ENCODE measurements around the gene ZNF367. TPM values are rescaled to one million over a fixed set of nuclear protein-coding genes. Genes with fewer than 3 reads are reported as not detected.

ZNF367 gene
- total and polyA plus RNA-seq, 2 experiments from 2014 or later = 2.5 to 12.3 TPM

GRCh38 chr9:96383165-96383942, 34.8 kb downstream of the ZNF367 start, which contains the start of gene SLC35D2:
SLC35D2 (minus strand) TSS chr9:96383711; CDS start chr9:96383634, 77 bp downstream.
- Mint-ChIP-seq H3K27ac (no peak within 1 kb of the TSS; the same call in 1 of the 2 replicates), H3K9me3 (no peaks in the 10 kb centered on the region), H3K4me3 (peak within 1 kb of the TSS; percentile 86), H3K36me3 (ENCODE audit: low read depth) (peaks cover 13% of the 10 kb centered on the region; the same call in 2 of the 3 replicates), H3K4me1 (peaks cover 18% of the 10 kb centered on the region; the same call in 2 of the 3 replicates), H3K27me3 (ENCODE audit: insufficient read depth, low read depth, poor library complexity) (peaks cover 8% of the 10 kb centered on the region)
- ATAC-seq (peak; percentile 94), DNase-seq (ENCODE audit: low spot score) (peak; percentile 88)
- peak within 1 kb of the TSS; percentile 90 for H3K4me2 ChIP-seq
- H3K9me2 ChIP-seq (ENCODE audit: insufficient read depth) = no peaks in the 10 kb centered on the region
- peaks cover 14% of the 10 kb centered on the region; the same call in 1 of the 2 replicates for H3K36me3 ChIP-seq (ENCODE audit: insufficient read depth)
- 0 out of 2 replicates have a peak within 1 kb of the TSS, but pooled peaks have one; percentile 5 for H3K27ac ChIP-seq (ENCODE audit: low read depth)
- TF ChIP-seq EZH2phosphoT487 (IDR thresholded peaks at IDR 0.05; ENCODE audit: unreplicated experiment) = no peak
- TF ChIP-seq POLR2AphosphoS5 (IDR thresholded peaks at IDR 0.05; ENCODE audit: low read depth) = no peak
- no peak for TF ChIP-seq NANOG (IDR thresholded peaks at IDR 0.05; ENCODE audit: borderline replicate concordance)
- no peak for TF ChIP-seq REST (IDR thresholded peaks at IDR 0.05; ENCODE audit: unreplicated experiment)
- TF ChIP-seq JUNB (IDR thresholded peaks at IDR 0.05; ENCODE audit: unreplicated experiment) = no peak
- TF ChIP-seq ZNF331 (CRISPR knock-in tag; IDR thresholded peaks at IDR 0.05; ENCODE audit: low read depth) = no peak
- TF ChIP-seq CTCF (conservative IDR thresholded peaks at IDR 0.05; ENCODE audit: low read depth in 2 of 2) = no peak
- no peak for TF ChIP-seq CREB1 (CRISPR knock-in tag; IDR thresholded peaks at IDR 0.05; ENCODE audit: low read depth)
- H3K79me2 ChIP-seq (replicated peaks; ENCODE audit: insufficient read depth) = no peaks in the 10 kb centered on the region
- H3F3A ChIP-seq (replicated peaks; ENCODE audit: low read depth) = peaks cover 3% of the 10 kb centered on the region
- H3K4me3 ChIP-seq = peak within 1 kb of the TSS; percentile 74
- H3K27me3 ChIP-seq (ENCODE audit: insufficient read depth) = no peaks in the 10 kb centered on the region
- no peaks in the 10 kb centered on the region for H4K20me1 ChIP-seq (replicated peaks; ENCODE audit: insufficient read depth)
- H2AFZ ChIP-seq = peak within 1 kb of the TSS; percentile 97
- peaks cover 18% of the 10 kb centered on the region for H3K4me1 ChIP-seq (ENCODE audit: insufficient read depth)

GRCh38 chr9:96382839-96383164, 35.4 kb downstream of the ZNF367 start:
- H3K9me3 Mint-ChIP-seq = no peaks in the 10 kb centered on the region
- H3K4me2 ChIP-seq = peak overlapping the region; percentile 90
- no peak overlapping the region; the same call in 1 of the 2 replicates for H3K27ac Mint-ChIP-seq
- H3K27me3 ChIP-seq (ENCODE audit: insufficient read depth) = no peaks in the 10 kb centered on the region
- peak overlapping the region; percentile 97 for H2AFZ ChIP-seq
- no peak for ATAC-seq
- peak overlapping the region; percentile 74 for H3K4me3 ChIP-seq
- no peak overlapping the region for H3K27ac ChIP-seq (ENCODE audit: low read depth)
- H3K27me3 Mint-ChIP-seq (ENCODE audit: insufficient read depth, low read depth, poor library complexity) = peaks cover 8% of the 10 kb centered on the region
- H3K36me3 Mint-ChIP-seq (ENCODE audit: low read depth) = peaks cover 8% of the 10 kb centered on the region; the same call in 2 of the 3 replicates
- peak overlapping the region; percentile 86 for H3K4me3 Mint-ChIP-seq
- DNase-seq (ENCODE audit: low spot score) = no peak
- no peaks in the 10 kb centered on the region for H3K9me2 ChIP-seq (ENCODE audit: insufficient read depth)
- peaks cover 3% of the 10 kb centered on the region for H3F3A ChIP-seq (replicated peaks; ENCODE audit: low read depth)
- peaks cover 9% of the 10 kb centered on the region; the same call in 1 of the 2 replicates for H3K36me3 ChIP-seq (ENCODE audit: insufficient read depth)
- no peaks in the 10 kb centered on the region for H3K79me2 ChIP-seq (replicated peaks; ENCODE audit: insufficient read depth)
- peaks cover 18% of the 10 kb centered on the region for H3K4me1 ChIP-seq (ENCODE audit: insufficient read depth)
- no peaks in the 10 kb centered on the region for H4K20me1 ChIP-seq (replicated peaks; ENCODE audit: insufficient read depth)
- peaks cover 18% of the 10 kb centered on the region; the same call in 2 of the 3 replicates for H3K4me1 Mint-ChIP-seq
- TF ChIP-seq EZH2 (IDR thresholded peaks at IDR 0.05; ENCODE audit: low read depth, unreplicated experiment) (no peak), REST (IDR thresholded peaks at IDR 0.05; ENCODE audit: unreplicated experiment) (no peak)
